Hematopoietic multipotent progenitor cell treated with erythropoietin and hydrocortisone succinate and interleukin-3 and kit ligand, for 4 days (in vitro differentiated cells): Measurements from ENCODE around the gene RELA.
"Not testable (repeated sequence)": the region's sequence is repeated elsewhere in the genome, so short reads cannot be mapped to it uniquely, and the experiment has no call there.

Experiments used
- DNase-seq: peaks from one replicate; pipeline ENCODE4 v3.0.0-alpha.2; 2015

RELA gene

GRCh38 chr11:65662799-65663638 lies at the start of gene RELA:
RELA (minus strand) TSS chr11:65662916; CDS start chr11:65662832, 84 bp downstream.
- DNase-seq, result peak; percentile 96

GRCh38 chr11:65711785-65712632 lies 49.3 kb upstream of the RELA start, which contains the start of gene KAT5:
KAT5 (plus strand) TSS chr11:65712252; CDS start chr11:65712268, 16 bp downstream.
- peak; percentile 99 for DNase-seq

- no peak for DNase-seq
Observed at GRCh38 chr11:65710421-65710820, 47.7 kb upstream of the RELA start.

- peak; percentile 38 for DNase-seq
Observed at GRCh38 chr11:65709661-65710060, 46.9 kb upstream of the RELA start.

- DNase-seq, result no peak
Observed at GRCh38 chr11:65708451-65708850, 45.7 kb upstream of the RELA start.

GRCh38 chr11:65707002-65707401 lies 44.3 kb upstream of the RELA start:
- not testable (repeated sequence) for DNase-seq

- DNase-seq, result peak; percentile 74
Observed at GRCh38 chr11:65706303-65706763, 43.6 kb upstream of the RELA start.

- no peak for DNase-seq
Observed at GRCh38 chr11:65703846-65704245, 41.1 kb upstream of the RELA start.

GRCh38 chr11:65701686-65702085 lies 39.0 kb upstream of the RELA start:
- DNase-seq, result no peak

- peak; percentile 57 for DNase-seq
Observed at GRCh38 chr11:65700399-65700798, 37.7 kb upstream of the RELA start.

- no peak for DNase-seq
Observed at GRCh38 chr11:65699306-65699705, 36.6 kb upstream of the RELA start.

- no peak for DNase-seq
Observed at GRCh38 chr11:65698205-65698604, 35.5 kb upstream of the RELA start.

GRCh38 chr11:65696802-65697552 lies 34.3 kb upstream of the RELA start:
- no peak for DNase-seq

GRCh38 chr11:65695459-65696241 lies 32.9 kb upstream of the RELA start:
- DNase-seq, result no peak

GRCh38 chr11:65692367-65692766 lies 29.7 kb upstream of the RELA start:
- DNase-seq, result peak; percentile 38

GRCh38 chr11:65691847-65692246 lies 29.1 kb upstream of the RELA start:
- DNase-seq, result not testable (repeated sequence)

GRCh38 chr11:65685981-65686380 lies 23.3 kb upstream of the RELA start:
- DNase-seq, result no peak

- DNase-seq, result not testable (repeated sequence)
Observed at GRCh38 chr11:65683480-65683879, 20.8 kb upstream of the RELA start.

GRCh38 chr11:65680192-65680743 lies 17.6 kb upstream of the RELA start:
- DNase-seq, result no peak

GRCh38 chr11:65672982-65673381 lies 10.3 kb upstream of the RELA start:
- DNase-seq, result no peak

- DNase-seq, result no peak
Observed at GRCh38 chr11:65672180-65672860, 9.6 kb upstream of the RELA start.
